NB4 (cell line): ENCODE data around the gene C14orf93.
A peak's percentile ranks its signal among the peaks of the same experiment; 100 is the strongest.

Experiments
- DNase-seq: peaks from one replicate; pipeline ENCODE4 v3.0.0; 2010; ENCODE audit warnings: low read depth
- H3K4me3 ChIP-seq: one replicate; pipeline ENCODE4 v1.5.1; 2011; ENCODE audit warnings: mild to moderate bottlenecking, low read depth, low read length, moderate library complexity
- CTCF ChIP-seq: IDR thresholded peaks from one replicate; pipeline ENCODE4 v1.5.1; 2012; ENCODE audit warnings: low read depth, low read length
- MAX ChIP-seq: IDR thresholded peaks from 2 replicates; pipeline ENCODE4 v1.6.1; 2011; ENCODE audit warnings: low read depth, low read length
- MYC ChIP-seq: IDR thresholded peaks from 2 replicates; pipeline ENCODE4 v1.6.1; 2011; ENCODE audit warnings: low read depth, low read length
- POLR2A ChIP-seq: IDR thresholded peaks from 2 replicates; pipeline ENCODE4 v1.6.1; 2011; ENCODE audit warnings: mild to moderate bottlenecking; ENCODE audit not compliant: insufficient read length; ENCODE audit errors: extremely low read depth

Gene C14orf93

GRCh38 chr14:23009939-23010726 lies at the start of gene C14orf93:
C14orf93 (minus strand) TSS chr14:23010143; CDS start chr14:22999023, 11,120 bp downstream.
- peak within 1 kb of the TSS; percentile 80 for H3K4me3 ChIP-seq
- peak; percentile 65 for TF ChIP-seq POLR2A
- TF ChIP-seq CTCF, result no peak
- DNase-seq, result peak; percentile 82

- no peak overlapping the region for H3K4me3 ChIP-seq
- peak; percentile 13 for DNase-seq
- TF ChIP-seq MYC (no peak), POLR2A (no peak), MAX (no peak), CTCF (no peak)
Measured at GRCh38 chr14:23058654-23059504, 48.9 kb upstream of the C14orf93 start.

GRCh38 chr14:23057757-23058653 lies 48.1 kb upstream of the C14orf93 start:
- peak; percentile 77 for TF ChIP-seq MYC
- TF ChIP-seq CTCF, result peak; percentile 85
- peak; percentile 27 for TF ChIP-seq POLR2A
- TF ChIP-seq MAX, result peak; percentile 53
- DNase-seq, result peak; percentile 92

GRCh38 chr14:23056956-23057756 lies 47.2 kb upstream of the C14orf93 start, which contains the start of gene CDH24:
CDH24 (minus strand) TSS chr14:23057520; CDS start chr14:23055733, 1,787 bp downstream.
- DNase-seq, result peak; percentile 84
- peak within 1 kb of the TSS; percentile 57 for H3K4me3 ChIP-seq
- no peak for TF ChIP-seq MAX
- no peak for TF ChIP-seq CTCF
- no peak for TF ChIP-seq POLR2A
- TF ChIP-seq MYC, result no peak

More at GRCh38 chr14:23057757-23058653, 48.1 kb upstream of the C14orf93 start:
- peak overlapping the region; percentile 46 for H3K4me3 ChIP-seq
